VCaP (cell line): ENCODE results near the gene MADCAM1.

Source experiments
- H3K27ac ChIP-seq: fragments of 450-650 bp; 2 replicates; pipeline ENCODE4 v1.5.1; 2017
- TF ChIP-seq, protein P1 (sequence below): fragments of 450-650 bp; conservative IDR thresholded peaks from 2 replicates; pipeline ENCODE4 v1.5.1; 2017; ENCODE audit warnings: mild to moderate bottlenecking, moderate library complexity

Gene MADCAM1

GRCh38 chr19:455851-456546 lies 40.3 kb upstream of the MADCAM1 start:
- TF ChIP-seq, protein P1, sequence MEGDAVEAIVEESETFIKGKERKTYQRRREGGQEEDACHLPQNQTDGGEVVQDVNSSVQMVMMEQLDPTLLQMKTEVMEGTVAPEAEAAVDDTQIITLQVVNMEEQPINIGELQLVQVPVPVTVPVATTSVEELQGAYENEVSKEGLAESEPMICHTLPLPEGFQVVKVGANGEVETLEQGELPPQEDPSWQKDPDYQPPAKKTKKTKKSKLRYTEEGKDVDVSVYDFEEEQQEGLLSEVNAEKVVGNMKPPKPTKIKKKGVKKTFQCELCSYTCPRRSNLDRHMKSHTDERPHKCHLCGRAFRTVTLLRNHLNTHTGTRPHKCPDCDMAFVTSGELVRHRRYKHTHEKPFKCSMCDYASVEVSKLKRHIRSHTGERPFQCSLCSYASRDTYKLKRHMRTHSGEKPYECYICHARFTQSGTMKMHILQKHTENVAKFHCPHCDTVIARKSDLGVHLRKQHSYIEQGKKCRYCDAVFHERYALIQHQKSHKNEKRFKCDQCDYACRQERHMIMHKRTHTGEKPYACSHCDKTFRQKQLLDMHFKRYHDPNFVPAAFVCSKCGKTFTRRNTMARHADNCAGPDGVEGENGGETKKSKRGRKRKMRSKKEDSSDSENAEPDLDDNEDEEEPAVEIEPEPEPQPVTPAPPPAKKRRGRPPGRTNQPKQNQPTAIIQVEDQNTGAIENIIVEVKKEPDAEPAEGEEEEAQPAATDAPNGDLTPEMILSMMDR = no peak
- H3K27ac ChIP-seq = no peak overlapping the region

DNA sequence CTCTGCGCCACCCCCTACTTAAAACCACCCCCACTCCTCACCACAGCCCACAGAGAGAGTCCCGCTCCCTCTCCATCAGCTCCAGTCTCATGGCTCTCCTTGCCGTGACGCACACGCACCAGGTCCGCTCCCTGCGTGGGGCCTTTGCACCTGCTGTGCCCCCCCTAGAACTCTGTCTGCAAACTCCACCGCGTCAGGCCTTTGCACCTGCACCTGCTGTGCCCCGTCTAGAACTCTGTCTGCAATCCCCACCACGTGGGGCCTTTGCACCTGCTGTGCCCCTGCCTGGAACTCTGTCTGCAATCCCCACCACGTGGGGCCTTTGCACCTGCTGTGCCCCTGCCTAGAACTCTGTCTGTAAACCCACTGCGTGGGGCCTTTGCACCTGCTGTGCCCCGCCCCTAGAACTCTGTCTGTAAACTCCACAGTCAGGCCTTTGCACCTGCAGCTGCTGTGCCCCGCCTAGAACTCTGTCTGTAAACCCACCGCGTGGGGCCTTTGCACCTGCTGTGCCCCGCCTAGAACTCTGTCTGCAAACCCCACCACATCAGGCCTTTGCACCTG lies 39.7 kb upstream of the MADCAM1 start:
- H3K27ac ChIP-seq = no peak overlapping the region
- TF ChIP-seq, protein P1 = no peak

GRCh38 chr19:457636-458035 lies 38.6 kb upstream of the MADCAM1 start:
- H3K27ac ChIP-seq = no peak overlapping the region
- TF ChIP-seq, protein P1 = no peak

GRCh38 chr19:458091-459042 lies 37.9 kb upstream of the MADCAM1 start:
- TF ChIP-seq, protein P1 = no peak
- H3K27ac ChIP-seq = no peak overlapping the region

- TF ChIP-seq, protein P1 = no peak
- H3K27ac ChIP-seq = peak overlapping the region; percentile 83
These were observed 36.4 kb upstream of the MADCAM1 start for GRCh38 chr19:459724-460511.

DNA sequence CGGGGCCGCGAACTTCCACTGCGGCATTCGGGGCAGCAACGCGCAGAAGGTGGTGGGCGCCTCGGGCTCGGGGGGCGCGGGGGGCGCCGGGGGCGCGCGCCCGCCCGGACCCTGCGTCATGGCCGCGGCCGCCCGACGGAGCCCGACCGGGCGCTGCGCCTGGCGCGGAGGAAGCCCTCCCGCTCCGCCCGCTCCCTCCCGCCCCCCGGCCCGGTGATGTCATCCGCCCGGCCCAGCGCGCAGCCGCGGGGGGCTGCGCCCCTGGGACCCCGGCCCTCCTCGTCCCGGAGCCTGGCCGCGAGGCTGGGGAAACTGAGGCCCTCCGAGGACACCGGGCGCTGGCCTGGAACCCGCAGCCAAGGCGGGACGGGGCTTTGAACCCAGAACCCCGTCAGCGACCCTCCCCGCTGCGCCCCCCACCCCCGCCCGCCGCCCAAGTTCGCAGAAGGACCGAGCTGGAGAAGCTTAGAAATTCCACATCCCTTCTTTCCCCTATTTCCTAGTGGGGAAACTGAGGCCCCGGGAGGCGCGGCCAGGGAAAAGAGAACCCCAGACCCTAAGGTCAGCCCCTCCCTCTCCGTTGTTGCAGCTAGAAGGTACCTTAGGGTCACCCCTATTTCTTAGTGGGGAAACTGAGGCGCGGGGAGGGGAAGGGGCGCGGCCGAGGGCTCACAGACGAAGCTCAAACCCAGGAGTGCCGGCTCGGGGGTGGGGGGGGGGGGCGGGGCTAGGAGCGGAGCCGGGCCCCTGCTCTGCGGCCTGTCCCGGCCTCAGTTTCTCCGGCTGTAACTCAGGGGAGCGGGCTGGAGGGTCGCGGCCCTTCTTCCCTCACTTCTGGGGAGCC lies 35.2 kb upstream of the MADCAM1 start, which contains the start of gene SHC2:
Gene SHC2, minus strand, starts transcription at position 157 of the 844 bp plus-strand sequence. Its CDS starts 37 bp downstream, at position 120.
- TF ChIP-seq, protein P1 = no peak
- peak within 1 kb of the TSS; percentile 83 for H3K27ac ChIP-seq
